Epithelial cell of prostate (primary cell): ENCODE data around the gene UBE2L3.
"Not testable (repeated sequence)": the region's sequence is repeated elsewhere in the genome, so short reads cannot be mapped to it uniquely, and the experiment has no call there.

Source experiments
- DNase-seq: peaks from one replicate; pipeline ENCODE4 v3.0.0-alpha.2; 2011; ENCODE audit warnings: low read depth, low spot score
- H3K27ac ChIP-seq: fragments of 450-650 bp; 2 replicates; pipeline ENCODE4 v1.5.1; 2017; ENCODE audit warnings: mild to moderate bottlenecking

The UBE2L3 gene

DNA sequence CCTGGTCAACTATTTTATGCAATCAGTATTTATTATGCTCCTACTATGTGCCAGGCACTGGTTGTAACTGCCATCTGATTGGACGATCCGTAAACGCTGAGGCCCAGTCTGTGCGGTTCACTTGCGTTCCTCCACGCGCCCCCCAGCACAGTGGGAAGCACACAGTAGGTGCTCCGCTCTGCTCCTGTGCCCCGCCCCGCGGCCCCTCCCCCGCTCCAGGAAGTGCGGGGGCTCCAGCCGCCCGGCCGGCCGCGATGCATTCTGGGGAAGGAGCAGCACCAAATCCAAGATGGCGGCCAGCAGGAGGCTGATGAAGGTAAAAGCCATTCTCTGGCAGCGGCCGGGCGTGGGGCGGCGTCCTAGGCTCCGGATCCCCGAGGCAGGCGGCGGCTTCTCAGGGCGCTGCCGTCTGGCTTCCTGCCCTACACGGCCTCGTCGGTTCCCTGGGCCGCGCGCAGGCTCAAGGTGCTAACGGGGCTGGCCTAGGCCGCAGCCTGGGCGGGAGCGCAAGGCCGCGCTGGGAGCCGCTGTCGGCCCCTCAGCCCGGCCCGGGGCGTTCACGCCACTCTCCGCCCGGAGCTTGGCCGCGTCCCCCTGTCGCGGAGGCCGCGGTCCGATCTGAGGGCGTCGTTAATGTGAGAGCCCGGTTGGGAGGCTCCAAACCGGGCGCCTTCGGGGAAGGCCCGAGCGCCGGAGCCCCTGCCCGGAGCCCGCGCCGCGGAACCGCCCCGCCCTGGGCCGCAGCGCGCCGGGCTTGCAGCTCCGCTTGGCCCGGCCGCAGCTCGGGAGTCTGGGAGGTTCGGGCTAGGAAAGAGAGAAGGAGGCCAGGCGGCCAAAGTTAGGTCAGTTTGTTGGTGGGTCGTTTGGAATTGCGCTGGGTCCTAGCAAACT is at the start of gene UBE2L3:
Gene UBE2L3 (plus strand): TSS at position 259 of the 891 bp plus-strand sequence. CDS start 31 bp downstream, at position 290.
- peak within 1 kb of the TSS; percentile 78 for H3K27ac ChIP-seq

DNA sequence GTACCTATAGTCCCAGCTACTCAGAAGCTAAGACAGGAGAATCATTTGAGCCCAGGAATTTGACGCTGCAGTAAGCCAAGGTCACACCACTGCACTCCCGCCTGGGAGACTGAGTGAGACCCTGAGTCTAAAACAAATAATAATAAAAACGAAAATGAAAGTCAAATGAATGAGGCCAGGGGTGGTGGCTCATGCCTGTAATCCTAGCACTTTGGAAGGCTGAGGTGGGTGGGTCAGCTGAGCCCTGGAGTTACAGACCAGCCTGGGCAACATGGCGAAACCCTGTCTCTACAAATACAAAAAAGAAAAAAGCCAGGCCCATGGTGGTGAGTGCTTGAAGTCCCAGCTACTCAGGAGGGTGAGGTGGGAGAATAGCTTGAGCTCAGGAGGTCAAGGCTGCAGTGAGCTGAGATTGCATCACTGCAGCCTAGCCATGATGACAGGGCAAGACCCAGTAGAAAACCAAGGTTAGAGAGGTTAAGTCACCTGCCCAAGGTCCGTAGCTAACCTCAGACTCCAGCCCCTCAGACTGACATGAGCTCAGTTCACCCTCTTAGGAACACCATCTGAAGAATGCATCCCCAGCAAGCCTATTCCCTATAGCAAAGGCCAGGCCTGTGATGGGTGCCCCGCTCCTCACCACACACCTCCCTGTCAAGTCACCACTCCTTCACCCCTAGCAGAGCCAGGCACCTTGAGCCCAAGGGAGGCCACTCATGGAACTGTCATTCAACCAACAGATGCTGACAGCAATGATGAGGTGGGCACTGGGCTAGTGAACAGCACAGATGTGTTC is 40.6 kb upstream of the UBE2L3 start:
- H3K27ac ChIP-seq, DNase-seq: not testable (repeated sequence)

More for the DNA sequence above, at the start of gene UBE2L3:
- DNase-seq = no peak

DNA sequence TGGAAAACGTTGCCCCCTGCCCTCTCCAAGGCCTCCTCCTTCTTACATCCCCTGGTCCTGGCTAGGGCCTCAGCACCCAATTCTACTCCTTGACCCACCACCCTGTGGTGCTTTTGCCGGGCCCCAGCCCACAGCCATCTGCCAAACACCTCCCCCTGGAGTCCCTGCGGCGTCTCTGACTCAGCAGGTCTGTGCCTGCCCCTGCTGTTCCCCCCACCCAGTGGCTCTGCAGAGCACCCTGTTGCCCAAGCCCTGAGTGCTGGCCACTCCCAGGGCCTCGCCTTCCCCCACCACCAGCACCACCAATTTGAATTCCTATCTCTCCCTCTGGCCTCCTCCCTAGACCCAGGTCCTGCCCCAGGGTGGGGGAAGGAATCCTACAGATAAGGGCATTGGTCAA is 36.0 kb upstream of the UBE2L3 start:
- DNase-seq, H3K27ac ChIP-seq: not testable (repeated sequence)

DNA sequence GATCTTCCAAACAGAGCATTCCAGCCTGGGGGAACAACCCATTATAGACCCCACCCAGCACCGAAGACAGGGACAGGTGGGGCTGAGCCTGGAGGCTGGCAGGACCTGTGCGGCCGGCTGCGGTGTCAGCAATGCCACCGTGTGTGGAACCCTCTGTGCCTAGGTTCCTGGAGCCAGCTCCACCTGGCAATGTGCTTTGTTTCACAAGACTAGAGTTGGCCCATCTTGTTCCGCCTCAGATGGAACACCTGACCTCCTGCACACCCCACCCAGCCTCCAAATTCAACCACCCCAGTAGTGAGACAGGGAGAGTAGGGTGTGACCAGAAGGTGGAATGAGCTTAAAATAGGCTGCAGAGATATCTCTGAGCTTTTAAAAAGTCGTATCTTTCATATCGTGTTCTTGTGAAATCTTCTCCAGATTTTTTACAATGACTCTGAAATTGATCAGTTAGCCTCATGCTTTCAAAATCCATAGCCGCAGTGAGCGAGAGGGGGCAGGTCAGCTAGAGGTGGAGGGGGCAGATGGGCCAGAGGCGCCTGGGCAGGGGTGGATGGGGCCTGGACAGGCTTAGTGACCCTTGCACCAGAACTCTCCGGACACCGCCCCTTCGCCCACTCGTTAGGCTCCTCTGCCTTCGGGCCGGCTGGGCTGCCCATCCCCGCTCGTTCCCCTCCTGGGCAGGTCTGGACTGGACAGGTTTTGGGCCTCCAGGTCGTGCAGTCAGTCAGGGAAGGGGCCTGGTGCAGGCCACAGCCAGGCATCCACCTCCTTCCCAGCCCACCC is 34.5 kb upstream of the UBE2L3 start:
- not testable (repeated sequence) for DNase-seq, H3K27ac ChIP-seq

DNA sequence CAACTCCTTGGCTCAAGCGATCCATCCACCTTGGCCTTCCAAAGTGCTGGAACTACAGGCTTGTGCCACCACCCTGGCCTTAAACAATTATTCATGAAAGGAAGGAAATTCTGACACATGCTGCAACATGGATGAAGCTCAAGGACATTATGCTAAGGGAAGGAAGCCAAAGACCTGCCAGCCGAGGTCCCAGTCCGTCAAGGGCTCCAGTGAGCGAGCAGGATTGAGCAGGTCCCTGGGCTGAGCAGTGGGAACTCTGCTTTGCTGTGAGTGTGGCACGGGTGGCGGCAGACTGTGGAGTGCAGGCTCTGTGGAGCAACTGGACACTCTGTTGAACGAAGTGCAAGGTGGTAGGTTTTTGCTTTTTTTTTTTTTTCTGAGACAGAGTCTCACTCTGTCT is 27.7 kb upstream of the UBE2L3 start:
- H3K27ac ChIP-seq, DNase-seq: not testable (repeated sequence)

DNA sequence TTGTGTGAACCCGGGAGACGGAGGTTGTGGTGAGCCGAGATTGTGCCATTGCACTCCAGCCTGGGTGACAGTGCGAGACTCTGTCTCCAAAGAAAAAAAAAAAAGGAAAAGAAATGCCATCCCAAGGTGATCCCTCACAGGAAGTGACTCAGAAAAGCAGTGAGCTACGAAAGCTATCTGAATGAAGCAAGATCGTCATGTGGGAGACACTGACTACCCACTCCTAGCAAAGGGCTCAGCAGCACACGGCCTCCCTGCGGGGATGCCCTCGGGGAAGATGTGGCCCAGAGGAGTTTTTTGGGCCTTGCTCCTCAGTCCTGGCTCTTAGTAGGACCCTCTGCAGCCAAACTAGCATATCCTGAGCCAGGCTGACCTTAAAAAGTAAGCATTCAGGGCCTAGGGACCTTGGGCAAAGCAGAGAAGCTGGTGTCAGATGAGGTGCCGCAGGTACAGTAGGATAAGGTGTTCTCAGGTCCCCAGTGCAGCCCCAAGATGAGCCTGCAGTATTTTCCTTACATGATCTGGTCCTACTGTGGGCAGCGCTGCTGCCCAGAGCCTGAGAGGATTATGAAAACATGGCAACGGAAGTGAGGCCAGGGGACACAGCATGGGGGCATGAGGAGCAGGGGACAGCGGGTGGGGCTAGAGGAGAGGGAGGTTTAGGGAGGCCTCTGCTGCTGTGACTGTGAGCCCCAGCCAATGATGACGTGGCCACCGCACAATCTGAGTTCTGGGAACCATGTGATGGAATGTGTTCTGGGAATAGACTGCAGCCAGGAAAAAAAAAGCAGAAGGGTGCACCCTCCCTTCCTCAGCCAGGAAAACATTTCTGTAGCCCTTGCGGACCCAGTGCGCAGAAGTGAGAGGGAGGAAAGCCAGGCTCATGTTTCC is 22.8 kb upstream of the UBE2L3 start:
- not testable (repeated sequence) for DNase-seq, H3K27ac ChIP-seq

DNA sequence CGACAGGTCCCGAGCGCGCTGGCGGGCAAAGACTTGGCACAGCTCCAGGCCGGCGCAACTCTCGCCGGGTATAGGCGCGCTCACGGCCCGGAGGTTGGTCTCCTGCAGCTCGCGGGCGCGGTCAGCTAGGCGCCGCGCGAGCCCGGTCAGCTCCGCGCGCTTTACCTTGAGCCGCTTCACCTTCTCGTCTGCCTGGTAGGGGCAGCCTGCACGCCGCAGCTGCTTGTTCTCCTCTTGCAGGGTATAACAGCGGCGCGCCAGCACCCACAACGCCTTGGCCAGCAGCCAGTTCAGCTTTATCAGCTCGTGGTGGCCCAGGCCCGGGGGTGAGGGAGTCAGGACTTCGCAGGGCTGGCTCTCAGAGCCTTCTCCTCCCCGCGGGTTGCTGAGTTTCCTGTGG is 18.0 kb upstream of the UBE2L3 start:
- not testable (repeated sequence) for DNase-seq

DNA sequence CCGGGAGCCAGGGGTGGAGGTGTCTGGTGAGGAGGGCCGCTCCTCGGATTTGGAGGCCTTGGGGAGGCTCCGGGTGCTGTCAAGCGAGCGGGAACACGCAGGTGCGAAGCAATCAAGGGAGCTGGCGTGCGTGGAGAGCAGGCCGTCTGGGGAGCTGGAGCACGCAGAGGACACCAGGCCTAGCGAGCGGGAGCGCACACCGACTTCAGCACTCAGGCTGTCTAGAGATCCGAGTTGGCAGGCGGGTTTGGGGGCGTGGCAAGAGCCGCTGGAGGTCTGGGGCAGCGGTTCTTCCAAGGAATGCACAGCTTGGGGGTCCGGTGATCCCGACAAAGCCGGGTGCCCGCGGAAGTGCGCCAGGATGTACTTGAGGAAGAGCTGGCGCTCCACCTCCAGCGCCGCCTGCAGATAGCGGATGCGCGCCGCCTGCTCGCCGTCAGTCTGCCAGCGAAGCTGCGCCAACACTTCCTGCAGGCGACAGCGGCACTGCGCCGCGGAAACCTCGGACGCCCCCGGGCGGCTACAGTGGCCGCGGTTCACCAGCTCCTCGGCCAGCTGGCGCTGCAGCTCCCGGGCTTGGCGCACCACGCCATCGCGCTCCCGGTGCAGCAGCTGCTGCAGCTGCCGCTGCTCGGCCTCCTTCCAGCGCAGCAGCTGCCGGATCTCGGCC is 17.4 kb upstream of the UBE2L3 start:
- not testable (repeated sequence) for DNase-seq, H3K27ac ChIP-seq

More for the DNA sequence above, 18.0 kb upstream of the UBE2L3 start:
- H3K27ac ChIP-seq = not testable (repeated sequence)

DNA sequence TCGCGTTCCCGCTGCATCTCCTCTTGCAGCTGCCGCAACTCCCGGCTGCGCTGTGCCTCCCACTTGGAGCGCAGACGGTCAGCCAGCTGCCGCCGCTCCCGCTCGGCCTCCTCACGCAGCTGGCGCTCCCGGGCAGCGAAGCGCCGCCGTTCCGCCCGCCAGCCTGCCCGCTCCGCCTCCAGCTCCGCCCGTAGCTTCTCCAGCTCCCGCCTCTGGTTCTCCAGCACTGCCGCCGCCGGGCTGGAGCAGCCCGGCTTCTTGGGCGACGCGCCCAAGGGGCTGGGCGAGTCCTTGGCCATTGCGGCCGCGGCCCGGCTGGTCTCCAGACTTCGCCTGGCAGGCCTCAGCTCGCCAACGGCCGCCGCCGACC is 16.9 kb upstream of the UBE2L3 start:
- not testable (repeated sequence) for DNase-seq, H3K27ac ChIP-seq

DNA sequence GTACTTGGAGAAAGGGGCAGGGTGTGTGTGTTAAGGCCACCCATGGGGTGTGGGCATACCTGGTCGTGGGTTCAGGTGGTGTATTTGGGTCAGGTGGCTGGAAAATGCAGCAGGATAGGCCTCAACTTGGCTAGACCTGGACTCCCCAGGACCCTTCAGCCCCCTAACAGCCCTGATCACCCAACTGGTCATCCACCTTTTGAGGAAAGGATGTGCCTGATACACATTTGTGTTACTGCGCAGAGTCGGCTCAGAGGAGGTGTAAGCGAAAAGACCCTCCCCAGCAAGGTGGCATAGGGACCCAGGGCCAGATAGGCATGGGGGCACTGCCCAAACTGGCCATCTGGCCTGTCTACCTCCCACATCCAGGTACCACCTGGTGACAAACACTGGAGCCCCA is 16.2 kb upstream of the UBE2L3 start, which contains the start of gene RIMBP3C:
Gene RIMBP3C (minus strand): TSS at position 101 of the 400 bp plus-strand sequence. CDS start 485 bp downstream, outside the sequence.
- not testable (repeated sequence) for DNase-seq, H3K27ac ChIP-seq

DNA sequence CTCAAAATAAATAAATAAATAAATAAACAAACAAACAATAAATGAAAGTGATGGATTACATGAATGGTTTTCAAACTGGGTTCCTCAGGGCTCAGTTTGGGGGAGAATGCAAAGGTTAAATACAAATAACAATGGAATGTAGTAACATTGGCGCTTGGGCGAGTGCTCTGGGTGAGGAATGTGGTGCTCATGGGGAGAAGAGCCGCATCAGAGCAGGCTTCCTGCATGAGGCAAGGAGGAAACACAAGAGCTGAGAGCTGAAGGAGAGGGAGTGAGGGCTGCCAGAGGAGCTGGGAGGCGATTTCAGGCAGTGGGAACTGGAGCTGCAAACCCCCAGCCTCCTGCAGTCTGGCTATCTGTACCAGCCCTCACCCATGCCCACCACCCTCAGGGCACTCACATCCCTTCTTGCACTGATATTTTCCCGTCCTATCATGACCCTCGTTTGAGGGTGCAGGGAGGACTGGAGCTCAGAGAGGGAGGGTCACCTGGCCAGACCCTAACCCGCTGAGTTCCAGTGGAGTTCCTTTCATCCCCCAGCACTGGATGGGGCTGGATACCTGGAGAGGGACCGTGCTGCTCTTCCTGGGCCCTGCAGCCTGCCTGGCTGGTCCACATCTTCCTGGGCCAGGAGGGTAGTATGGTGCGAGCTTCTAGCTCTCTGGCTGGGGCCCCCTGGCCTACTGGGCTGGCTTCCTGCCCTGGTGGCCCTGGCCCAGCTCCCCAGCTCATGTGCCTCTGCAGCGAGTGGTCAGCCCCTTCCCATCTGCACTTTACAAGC is 8.0 kb upstream of the UBE2L3 start:
- DNase-seq, H3K27ac ChIP-seq: not testable (repeated sequence)

DNA sequence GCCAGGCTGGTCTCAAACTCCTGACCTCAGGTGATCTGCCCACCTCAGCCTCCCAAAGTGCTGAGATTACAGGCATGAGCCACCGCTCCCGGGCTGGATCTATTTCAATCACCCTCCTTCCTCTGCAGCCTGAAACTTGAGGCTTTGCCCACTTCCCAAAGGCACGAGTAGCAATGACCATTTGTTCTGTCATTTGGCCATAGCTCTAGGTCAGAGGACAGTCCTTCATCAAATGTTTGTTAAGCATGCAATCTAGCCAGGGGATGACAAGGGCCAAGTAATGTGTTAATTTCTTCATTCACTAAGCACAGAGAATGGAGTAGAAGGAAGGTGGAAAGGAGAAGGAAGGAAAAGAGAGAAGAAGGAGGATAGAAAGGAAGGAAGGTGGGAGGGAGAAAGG is 6.9 kb upstream of the UBE2L3 start:
- not testable (repeated sequence) for DNase-seq

DNA sequence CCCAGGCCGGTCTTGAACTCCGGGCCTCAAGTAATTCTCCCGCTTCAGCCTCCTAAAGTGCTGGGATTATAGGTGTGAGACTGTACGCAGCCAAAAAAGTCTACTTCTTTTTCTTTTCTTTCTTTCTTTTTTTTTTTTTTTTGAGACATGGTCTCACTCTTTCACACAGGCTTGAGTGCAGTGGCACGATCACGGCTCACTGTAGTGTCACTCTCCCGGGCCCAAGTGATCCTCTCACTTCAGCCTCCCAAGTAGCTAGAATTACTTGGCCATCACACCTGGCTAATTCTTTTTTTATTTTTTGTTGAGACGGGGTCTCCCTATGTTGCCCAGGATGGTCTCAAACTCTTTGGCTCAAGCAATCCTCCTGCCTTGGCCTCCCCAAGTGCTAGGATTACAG is 3.6 kb upstream of the UBE2L3 start:
- DNase-seq = no peak
- no peak overlapping the region for H3K27ac ChIP-seq

More for the DNA sequence above, 6.9 kb upstream of the UBE2L3 start:
- not testable (repeated sequence) for H3K27ac ChIP-seq

DNA sequence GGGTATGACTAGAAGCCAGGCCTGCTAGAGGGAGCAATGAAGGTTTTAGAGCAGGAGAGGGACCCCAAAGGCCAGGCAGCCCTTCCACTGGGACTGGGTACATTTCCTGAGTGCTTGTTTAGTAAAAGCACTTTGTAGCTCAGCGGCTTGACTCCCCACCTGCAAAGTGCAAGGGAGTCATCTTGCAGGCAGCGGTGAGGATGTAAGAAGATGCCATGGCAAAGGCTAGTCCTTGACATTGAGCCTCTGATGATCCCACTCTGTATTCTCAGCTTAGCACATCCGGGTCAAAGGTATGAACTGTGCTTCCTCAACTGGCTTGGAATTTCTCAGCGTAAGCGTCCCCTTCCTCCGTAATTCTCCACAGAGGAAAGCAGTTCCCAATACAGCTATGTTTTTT is 3.1 kb upstream of the UBE2L3 start:
- DNase-seq = no peak
- H3K27ac ChIP-seq = no peak overlapping the region

DNA sequence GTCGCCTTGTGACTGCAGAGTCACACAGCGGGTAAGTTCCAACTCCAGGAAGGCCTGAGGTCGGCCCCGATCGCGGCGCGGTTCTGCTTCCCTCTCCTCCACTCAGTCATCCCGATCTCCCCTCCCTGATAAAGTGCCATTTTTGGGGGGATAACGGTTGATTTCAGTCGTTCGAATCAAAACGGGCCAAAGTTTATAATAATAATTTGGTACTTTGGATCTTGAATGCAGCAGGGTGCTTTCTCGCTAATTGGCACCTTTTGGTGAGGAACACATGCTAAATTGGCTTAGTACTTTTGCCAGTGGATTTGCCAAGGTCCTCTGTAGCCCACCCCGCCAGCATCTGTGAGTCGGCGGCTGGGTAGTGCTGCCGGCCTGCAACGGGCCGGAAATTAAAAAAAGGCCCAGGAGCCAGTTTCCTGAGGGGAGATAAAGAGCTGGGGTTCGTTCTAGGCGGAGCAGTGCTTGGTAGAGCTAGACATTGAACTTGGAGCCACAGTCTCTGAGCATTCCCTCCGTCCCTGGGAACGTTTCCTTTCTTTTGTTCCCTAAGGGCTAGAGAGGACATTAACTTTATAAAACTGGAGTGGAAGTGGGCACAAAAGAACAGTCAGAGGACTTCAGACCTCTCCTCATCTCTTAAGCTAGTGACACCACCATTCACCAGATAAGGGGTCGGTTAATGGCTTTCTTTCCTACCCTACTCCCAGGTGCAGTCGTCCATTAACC is 997 bp downstream of the UBE2L3 start:
- peak overlapping the region; percentile 78 for H3K27ac ChIP-seq
- DNase-seq = no peak

DNA sequence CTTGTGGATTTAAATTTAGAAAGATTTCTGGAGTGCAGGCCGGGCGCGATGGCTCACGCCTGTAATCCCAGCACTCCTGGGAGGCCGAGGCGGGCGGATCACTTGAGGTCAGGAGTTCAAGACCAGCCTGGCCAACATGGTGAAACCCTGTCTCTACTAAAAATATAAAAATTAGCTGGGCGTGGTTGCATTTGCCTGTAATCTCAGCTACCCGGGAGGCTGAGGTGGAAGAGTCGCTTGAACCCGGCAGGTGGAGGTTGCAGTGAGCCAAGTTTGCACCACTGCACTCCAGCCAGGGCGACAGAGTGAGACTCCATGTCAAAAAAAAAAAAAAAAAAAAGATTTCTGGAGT is 1.5 kb downstream of the UBE2L3 start:
- not testable (repeated sequence) for DNase-seq
- peak overlapping the region; percentile 78 for H3K27ac ChIP-seq

DNA sequence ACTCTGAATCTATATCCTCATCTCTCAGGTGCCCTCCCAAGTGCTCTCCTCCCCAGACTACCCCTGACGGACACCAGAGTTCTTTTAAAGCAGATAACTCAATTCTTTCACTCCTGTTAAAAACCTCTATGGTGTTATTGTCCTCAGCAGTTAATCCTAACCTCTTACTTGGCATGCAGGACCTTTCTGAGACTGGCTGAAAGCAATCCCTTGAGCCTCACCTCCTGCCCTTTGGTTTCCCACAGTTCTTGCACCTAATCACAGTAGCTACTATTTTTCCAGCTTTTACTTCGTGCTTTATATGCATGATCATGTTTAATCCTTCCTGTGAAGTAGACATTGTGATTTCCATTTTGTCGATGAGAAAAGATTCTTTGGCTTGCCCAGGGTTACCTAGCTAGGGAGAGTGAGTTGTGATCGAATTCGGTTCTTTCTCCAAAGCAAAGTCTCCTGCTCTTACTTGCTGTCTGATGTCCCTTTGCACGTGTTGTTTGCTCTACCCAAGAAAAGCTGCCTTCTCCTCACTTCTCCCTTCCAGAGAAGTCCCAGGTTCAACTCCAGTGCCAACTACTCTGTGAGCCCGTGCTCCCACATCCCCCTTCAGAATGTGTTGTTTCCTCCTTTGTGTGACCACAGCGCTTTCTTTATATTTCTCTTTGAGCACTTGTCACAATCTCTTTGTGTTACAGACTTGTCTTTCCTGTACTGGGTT is 2.1 kb downstream of the UBE2L3 start:
- H3K27ac ChIP-seq = no peak overlapping the region
- DNase-seq = no peak
